ENCODE data around the gene DDT. TPM values are rescaled to one million over a fixed set of nuclear protein-coding genes. Genes with fewer than 3 reads are reported as not detected.
"Not testable (repeated sequence)": the region's sequence is repeated elsewhere in the genome, so short reads cannot be mapped to it uniquely, and the experiment has no call there.

DDT gene
- total and polyA plus RNA-seq, 2 experiments from 2014 or later = 96.1 to 164 TPM

GRCh38 chr22:23926561-23926960, 47.7 kb downstream of the DDT start:
- no peaks in the 10 kb centered on the region for H3K79me2 ChIP-seq (ENCODE audit: insufficient read depth)
- no peaks in the 10 kb centered on the region for H4K20me1 ChIP-seq (ENCODE audit: insufficient read depth)
- H3F3A ChIP-seq (ENCODE audit: insufficient read depth) = no peaks in the 10 kb centered on the region
- H3K36me3 ChIP-seq (ENCODE audit: low read depth) = peaks cover 11% of the 10 kb centered on the region; the same call in 1 of the 2 replicates
- no peak overlapping the region for H3K4me3 ChIP-seq
- no peak overlapping the region for H2AFZ ChIP-seq
- H3K27ac ChIP-seq = no peak overlapping the region
- H3K4me1 ChIP-seq (ENCODE audit: insufficient read depth) = no peaks in the 10 kb centered on the region
- H3K4me2 ChIP-seq (ENCODE audit: unreplicated experiment) = no peak overlapping the region
- WGBS, 2 experiments (ENCODE audit: low coverage in 1 of 2, low lambda C conversion rate in 2 of 2, missing lambda C conversion rate in 2 of 2) = 56 to 59% methylated on average over 13 to 14 of the region's 14 CpGs
- H3K9ac ChIP-seq = no peak overlapping the region
- in situ Hi-C loops (cut with MboI) = no loop called here
- TF ChIP-seq EZH2 (IDR thresholded peaks at IDR 0.05; ENCODE audit: insufficient read depth, poor library complexity, severe bottlenecking) (no peak), EZH2phosphoT487 (IDR thresholded peaks at IDR 0.05; ENCODE audit: insufficient read depth, low read depth) (no peak)
- no peaks in the 10 kb centered on the region for H3K27me3 ChIP-seq (replicated peaks; ENCODE audit: insufficient read depth)
- no peak for DNase-seq
- H3K9me3 ChIP-seq (ENCODE audit: low read depth) = no peaks in the 10 kb centered on the region
- H3K9me2 ChIP-seq (ENCODE audit: insufficient read depth) = no peaks in the 10 kb centered on the region

DNA sequence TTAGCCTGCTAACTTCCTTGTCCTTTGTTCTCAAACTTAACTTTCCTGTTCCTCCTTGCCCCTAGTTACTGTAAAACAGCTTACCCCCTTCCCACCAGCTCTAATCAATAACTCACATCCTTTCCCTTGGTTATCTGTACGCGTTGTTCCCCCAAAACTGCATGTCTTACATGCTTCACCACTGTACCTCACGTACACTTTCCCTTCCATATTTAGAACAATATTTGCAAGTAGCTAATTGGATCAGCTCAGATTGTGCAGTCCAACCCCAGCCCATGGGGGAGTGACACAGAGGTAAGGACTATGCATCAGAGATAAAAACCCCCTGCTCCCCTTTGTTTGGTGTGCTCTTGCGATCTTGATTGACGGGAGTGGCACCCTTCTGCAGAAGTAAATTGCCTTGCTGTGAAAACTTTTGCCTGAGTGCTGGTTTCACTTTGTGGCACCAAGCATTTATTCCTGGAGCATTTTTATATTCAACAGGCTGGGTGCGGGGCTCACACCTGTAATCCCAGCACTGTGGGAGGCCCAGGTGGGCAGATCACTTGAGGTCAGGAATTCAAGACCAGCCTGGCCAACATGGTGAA, 49.1 kb downstream of the DDT start:
- H4K20me1 ChIP-seq (ENCODE audit: insufficient read depth) = no peaks in the 10 kb centered on the region
- no peaks in the 10 kb centered on the region for H3K9me3 ChIP-seq (ENCODE audit: low read depth)
- H3K27me3 ChIP-seq (replicated peaks; ENCODE audit: insufficient read depth) = no peaks in the 10 kb centered on the region
- H2AFZ ChIP-seq = no peak overlapping the region
- in situ Hi-C loops (cut with MboI) = no loop called here
- no peak for TF ChIP-seq EZH2phosphoT487 (IDR thresholded peaks at IDR 0.05; ENCODE audit: insufficient read depth, low read depth)
- no peak for TF ChIP-seq EZH2 (IDR thresholded peaks at IDR 0.05; ENCODE audit: insufficient read depth, poor library complexity, severe bottlenecking)
- no peak overlapping the region for H3K4me2 ChIP-seq (ENCODE audit: unreplicated experiment)
- no peak overlapping the region for H3K4me3 ChIP-seq
- no peak overlapping the region for H3K9ac ChIP-seq
- H3K27ac ChIP-seq = no peak overlapping the region
- WGBS, 2 experiments (ENCODE audit: low coverage in 1 of 2, low lambda C conversion rate in 2 of 2, missing lambda C conversion rate in 2 of 2) = 60 to 74% methylated on average over 5 to 6 of the region's 6 CpGs
- no peaks in the 10 kb centered on the region for H3K4me1 ChIP-seq (ENCODE audit: insufficient read depth)
- no peak for DNase-seq
- H3K36me3 ChIP-seq (ENCODE audit: low read depth) = peaks cover 11% of the 10 kb centered on the region; the same call in 1 of the 2 replicates
- H3F3A ChIP-seq (ENCODE audit: insufficient read depth) = no peaks in the 10 kb centered on the region
- no peaks in the 10 kb centered on the region for H3K79me2 ChIP-seq (ENCODE audit: insufficient read depth)
- H3K9me2 ChIP-seq (ENCODE audit: insufficient read depth) = no peaks in the 10 kb centered on the region

DNA sequence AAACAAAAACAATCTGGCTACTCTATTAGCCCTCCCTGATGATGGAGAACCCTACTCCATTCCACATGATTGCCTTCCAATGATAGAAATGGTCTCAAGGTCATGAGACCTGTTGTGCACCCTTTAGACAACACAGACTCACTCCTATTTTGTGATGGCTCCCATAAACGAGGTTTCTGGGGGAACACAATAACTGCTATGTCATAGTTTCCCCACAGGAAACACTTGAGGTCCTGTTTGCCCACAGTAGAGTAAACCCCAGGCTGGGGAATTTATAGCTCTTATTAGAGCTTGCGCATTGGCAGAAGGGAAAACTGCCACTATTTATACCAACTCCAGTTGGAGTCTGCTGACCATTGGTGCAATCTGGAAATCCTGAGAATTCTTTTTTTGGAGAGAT, 51.3 kb downstream of the DDT start:
- no peak overlapping the region for H3K9ac ChIP-seq
- no peak overlapping the region for H3K27ac ChIP-seq
- H3K36me3 ChIP-seq (ENCODE audit: low read depth) = peaks cover 11% of the 10 kb centered on the region; the same call in 1 of the 2 replicates
- H4K20me1 ChIP-seq (ENCODE audit: insufficient read depth) = no peaks in the 10 kb centered on the region
- H3K4me1 ChIP-seq (ENCODE audit: insufficient read depth) = no peaks in the 10 kb centered on the region
- no peak for TF ChIP-seq EZH2 (IDR thresholded peaks at IDR 0.05; ENCODE audit: insufficient read depth, poor library complexity, severe bottlenecking)
- TF ChIP-seq EZH2phosphoT487 (IDR thresholded peaks at IDR 0.05; ENCODE audit: insufficient read depth, low read depth) = no peak
- DNase-seq = no peak
- in situ Hi-C loops (cut with MboI) = no loop called here
- 62 to 79% methylated on average over 2 of the region's 2 CpGs for WGBS, 2 experiments (ENCODE audit: low coverage in 1 of 2, low lambda C conversion rate in 2 of 2, missing lambda C conversion rate in 2 of 2)
- H3K9me2 ChIP-seq (ENCODE audit: insufficient read depth) = no peaks in the 10 kb centered on the region
- no peaks in the 10 kb centered on the region for H3K27me3 ChIP-seq (replicated peaks; ENCODE audit: insufficient read depth)
- H3K9me3 ChIP-seq (ENCODE audit: low read depth) = no peaks in the 10 kb centered on the region
- no peak overlapping the region for H2AFZ ChIP-seq
- no peak overlapping the region for H3K4me3 ChIP-seq
- no peak overlapping the region for H3K4me2 ChIP-seq (ENCODE audit: unreplicated experiment)
- H3F3A ChIP-seq (ENCODE audit: insufficient read depth) = no peaks in the 10 kb centered on the region
- no peaks in the 10 kb centered on the region; the same call in 1 of the 2 replicates for H3K79me2 ChIP-seq (ENCODE audit: insufficient read depth)

- H3K79me2 ChIP-seq (ENCODE audit: insufficient read depth); H3K9ac ChIP-seq; H3K4me3 ChIP-seq; H3K27me3 ChIP-seq (replicated peaks; ENCODE audit: insufficient read depth); H3K9me3 ChIP-seq (ENCODE audit: low read depth); H4K20me1 ChIP-seq (ENCODE audit: insufficient read depth); H2AFZ ChIP-seq; H3K9me2 ChIP-seq (ENCODE audit: insufficient read depth); H3K27ac ChIP-seq; in situ Hi-C loops (cut with MboI); H3K4me1 ChIP-seq (ENCODE audit: insufficient read depth); H3F3A ChIP-seq (ENCODE audit: insufficient read depth); H3K4me2 ChIP-seq (ENCODE audit: unreplicated experiment): not testable (repeated sequence)
- peaks cover 11% of the 10 kb centered on the region; the same call in 1 of the 2 replicates for H3K36me3 ChIP-seq (ENCODE audit: low read depth)
- 86 to 97% methylated on average over 13 of the region's 13 CpGs for WGBS, 2 experiments (ENCODE audit: low coverage in 1 of 2, low lambda C conversion rate in 2 of 2, missing lambda C conversion rate in 2 of 2)
- peak; percentile 27 for DNase-seq
Observed at GRCh38 chr22:23921586-23922201, 52.5 kb downstream of the DDT start.

Other genes with a start within 250 kb of the DDT start
- 2.5 and 3.3 TPM in 2 replicates for gene ZNF70, start 223.3 kb downstream of the DDT start, total RNA-seq (2014; rRNA removed; shearing (Covaris generic))
- gene ZNF70, start 223.3 kb downstream of the DDT start, polyA plus RNA-seq (2016; fragmentation: Nextera tagmentation; extraction: Ambion mirVana) = 1.0 and 1.2 TPM in 2 replicates
- gene VPREB3, start 220.0 kb downstream of the DDT start, total RNA-seq (2014; rRNA removed; shearing (Covaris generic)) = not detected in 2 replicates
- gene VPREB3, start 220.0 kb downstream of the DDT start, polyA plus RNA-seq (2016; fragmentation: Nextera tagmentation; extraction: Ambion mirVana) = not detected in 2 replicates
- 0.13 TPM in 1 of 2 replicates, not detected in the other for gene C22orf15, start 211.5 kb downstream of the DDT start, total RNA-seq (2014; rRNA removed; shearing (Covaris generic))
- gene C22orf15, start 211.5 kb downstream of the DDT start, polyA plus RNA-seq (2016; fragmentation: Nextera tagmentation; extraction: Ambion mirVana) = 0.41 and 0.54 TPM in 2 replicates
- gene CHCHD10, start 206.5 kb downstream of the DDT start, total RNA-seq (2014; rRNA removed; shearing (Covaris generic)) = 1.6 TPM in 1 of 2 replicates, not detected in the other
- gene CHCHD10, start 206.5 kb downstream of the DDT start, polyA plus RNA-seq (2016; fragmentation: Nextera tagmentation; extraction: Ambion mirVana) = 20.3 and 22.3 TPM in 2 replicates
- gene MMP11, start 201.6 kb downstream of the DDT start, total RNA-seq (2014; rRNA removed; shearing (Covaris generic)) = 2.9 and 18.2 TPM in 2 replicates
- 1.3 and 2.5 TPM in 2 replicates for gene MMP11, start 201.6 kb downstream of the DDT start, polyA plus RNA-seq (2016; fragmentation: Nextera tagmentation; extraction: Ambion mirVana)
- gene SMARCB1, start 187.5 kb downstream of the DDT start, total RNA-seq (2014; rRNA removed; shearing (Covaris generic)) = 34.9 and 63.9 TPM in 2 replicates
- 85.2 and 85.4 TPM in 2 replicates for gene SMARCB1, start 187.5 kb downstream of the DDT start, polyA plus RNA-seq (2016; fragmentation: Nextera tagmentation; extraction: Ambion mirVana)
- 1.2 and 2.3 TPM in 2 replicates for gene DERL3, start 135.4 kb downstream of the DDT start, total RNA-seq (2014; rRNA removed; shearing (Covaris generic))
- 0.73 and 0.76 TPM in 2 replicates for gene DERL3, start 135.4 kb downstream of the DDT start, polyA plus RNA-seq (2016; fragmentation: Nextera tagmentation; extraction: Ambion mirVana)
- 8.5 and 16.6 TPM in 2 replicates for gene SLC2A11, start 116.6 kb downstream of the DDT start, total RNA-seq (2014; rRNA removed; shearing (Covaris generic))
- gene SLC2A11, start 116.6 kb downstream of the DDT start, polyA plus RNA-seq (2016; fragmentation: Nextera tagmentation; extraction: Ambion mirVana) = 5.7 and 6.1 TPM in 2 replicates
- gene MIF, start 80.1 kb downstream of the DDT start, total RNA-seq (2014; rRNA removed; shearing (Covaris generic)) = 262 and 335 TPM in 2 replicates
- gene MIF, start 80.1 kb downstream of the DDT start, polyA plus RNA-seq (2016; fragmentation: Nextera tagmentation; extraction: Ambion mirVana) = 2,233 and 2,246 TPM in 2 replicates
- 5.3 and 8.7 TPM in 2 replicates for gene GSTT2B, start 13.2 kb downstream of the DDT start, total RNA-seq (2014; rRNA removed; shearing (Covaris generic))
- gene GSTT2B, start 13.2 kb downstream of the DDT start, polyA plus RNA-seq (2016; fragmentation: Nextera tagmentation; extraction: Ambion mirVana) = 13.7 and 15.6 TPM in 2 replicates
- not detected in 2 replicates for gene DDTL, start 7.6 kb downstream of the DDT start, total RNA-seq (2014; rRNA removed; shearing (Covaris generic))
- 1.3 and 2.4 TPM in 2 replicates for gene DDTL, start 7.6 kb downstream of the DDT start, polyA plus RNA-seq (2016; fragmentation: Nextera tagmentation; extraction: Ambion mirVana)
- gene GSTT2, start 5.7 kb upstream of the DDT start, total RNA-seq (2014; rRNA removed; shearing (Covaris generic)) = 0.65 and 2.1 TPM in 2 replicates
- 1.2 and 1.4 TPM in 2 replicates for gene GSTT2, start 5.7 kb upstream of the DDT start, polyA plus RNA-seq (2016; fragmentation: Nextera tagmentation; extraction: Ambion mirVana)
- not detected in 2 replicates for gene GSTT4, start 31.0 kb upstream of the DDT start, total RNA-seq (2014; rRNA removed; shearing (Covaris generic))
- gene GSTT4, start 31.0 kb upstream of the DDT start, polyA plus RNA-seq (2016; fragmentation: Nextera tagmentation; extraction: Ambion mirVana) = not detected in 2 replicates
- gene CABIN1, start 36.9 kb upstream of the DDT start, total RNA-seq (2014; rRNA removed; shearing (Covaris generic)) = 21.5 and 28.7 TPM in 2 replicates
- gene CABIN1, start 36.9 kb upstream of the DDT start, polyA plus RNA-seq (2016; fragmentation: Nextera tagmentation; extraction: Ambion mirVana) = 10.6 and 14.3 TPM in 2 replicates
- under 0.01 TPM in 1 of 2 replicates, not detected in the other for gene SUSD2, start 207.0 kb upstream of the DDT start, total RNA-seq (2014; rRNA removed; shearing (Covaris generic))
- 0.24 and 0.28 TPM in 2 replicates for gene SUSD2, start 207.0 kb upstream of the DDT start, polyA plus RNA-seq (2016; fragmentation: Nextera tagmentation; extraction: Ambion mirVana)

All from GM23248 (cell line).